ENCODE results near the gene CCDC85A.

CCDC85A gene

DNA sequence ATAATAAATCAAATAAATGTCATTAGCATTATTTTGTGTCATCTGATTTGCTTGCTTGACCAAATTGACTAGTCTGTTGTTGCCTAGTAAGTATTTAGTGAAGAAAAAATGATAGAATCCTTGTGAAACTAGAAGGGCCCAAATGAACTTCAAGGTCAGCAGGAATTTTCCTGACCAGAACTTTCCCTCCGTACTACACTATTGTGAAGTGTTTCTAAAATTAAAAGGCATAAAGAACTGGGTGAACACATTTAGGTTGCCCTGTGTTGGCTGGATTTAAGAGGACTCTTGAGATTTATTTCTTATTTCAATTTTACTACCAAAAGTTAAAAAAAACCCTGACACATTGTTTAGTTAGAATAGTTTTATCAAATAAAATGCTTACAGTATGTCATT is 142.6 kb downstream of the CCDC85A start:
- H3K9me3 Mint-ChIP-seq, result peaks cover 4% of the 10 kb centered on the region
- no peaks in the 10 kb centered on the region for H3K36me3 Mint-ChIP-seq
- no peaks in the 10 kb centered on the region for H3K27me3 Mint-ChIP-seq
- no peak overlapping the region for H3K27ac Mint-ChIP-seq
- CTCF ChIA-PET, result no interaction called here
- no peaks in the 10 kb centered on the region for H3K4me1 Mint-ChIP-seq
- DNase-seq, result no peak
- no peak overlapping the region for H3K4me3 Mint-ChIP-seq

DNA sequence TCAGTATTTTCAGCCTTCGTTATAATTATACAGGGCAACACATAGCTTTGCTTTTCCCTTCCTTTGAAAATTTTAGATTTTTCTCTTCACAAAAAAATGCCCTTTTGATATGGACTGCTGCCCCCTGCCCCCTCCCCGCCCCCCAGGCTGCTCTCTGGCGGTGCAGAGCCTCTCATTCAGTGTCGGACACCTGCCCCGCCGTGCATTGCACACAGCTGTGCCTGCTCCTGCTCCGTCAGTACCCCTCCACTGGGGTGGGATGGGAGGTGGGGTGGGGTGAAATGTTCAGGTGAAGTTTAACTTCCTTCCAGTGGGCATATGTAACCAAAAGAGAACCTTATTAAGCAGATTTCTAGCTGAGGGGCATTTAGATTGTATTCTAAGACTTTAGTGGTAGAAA is 148.0 kb downstream of the CCDC85A start:
- no peak for DNase-seq
- Mint-ChIP-seq H3K9me3 (no peaks in the 10 kb centered on the region), H3K36me3 (no peaks in the 10 kb centered on the region), H3K27me3 (no peaks in the 10 kb centered on the region), H3K27ac (no peak overlapping the region), H3K4me1 (no peaks in the 10 kb centered on the region), H3K4me3 (no peak overlapping the region)
- CTCF ChIA-PET, result no interaction called here

DNA sequence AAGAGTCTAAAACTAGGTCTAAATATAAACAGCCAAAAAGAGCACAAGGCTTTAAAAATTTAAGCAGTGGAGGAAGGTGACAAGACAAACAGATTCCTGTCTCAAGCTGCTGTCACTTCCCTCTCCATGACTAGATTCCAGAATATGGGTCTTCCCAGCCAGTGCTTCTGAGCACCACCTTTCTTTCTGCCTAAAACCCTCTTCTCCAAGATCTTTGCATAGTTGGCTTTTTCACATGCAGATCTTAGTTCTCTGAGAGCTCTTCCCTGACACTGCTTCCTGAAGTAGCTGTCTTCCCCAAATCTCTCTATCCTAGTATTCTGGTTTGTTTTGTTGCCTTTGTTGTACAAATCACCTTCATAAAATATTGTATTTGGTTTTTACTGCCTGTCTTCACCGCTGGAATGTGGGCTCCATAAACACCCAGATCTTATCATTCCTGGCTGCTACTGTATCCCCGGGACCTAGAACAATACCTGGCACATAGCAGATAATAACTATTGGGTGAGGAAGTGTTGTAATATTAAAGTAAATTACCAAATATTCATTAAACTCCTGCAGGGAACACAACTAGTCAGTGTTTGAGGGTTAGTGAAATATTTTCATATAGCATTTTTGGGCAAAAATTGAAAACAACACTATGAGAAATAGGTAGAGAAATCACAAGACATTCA is 150.2 kb downstream of the CCDC85A start:
- Mint-ChIP-seq H3K27ac (no peak overlapping the region), H3K4me3 (no peak overlapping the region), H3K27me3 (no peaks in the 10 kb centered on the region), H3K9me3 (peaks cover 2% of the 10 kb centered on the region), H3K36me3 (no peaks in the 10 kb centered on the region), H3K4me1 (no peaks in the 10 kb centered on the region)
- CTCF ChIA-PET, result no interaction called here
- no peak for DNase-seq

DNA sequence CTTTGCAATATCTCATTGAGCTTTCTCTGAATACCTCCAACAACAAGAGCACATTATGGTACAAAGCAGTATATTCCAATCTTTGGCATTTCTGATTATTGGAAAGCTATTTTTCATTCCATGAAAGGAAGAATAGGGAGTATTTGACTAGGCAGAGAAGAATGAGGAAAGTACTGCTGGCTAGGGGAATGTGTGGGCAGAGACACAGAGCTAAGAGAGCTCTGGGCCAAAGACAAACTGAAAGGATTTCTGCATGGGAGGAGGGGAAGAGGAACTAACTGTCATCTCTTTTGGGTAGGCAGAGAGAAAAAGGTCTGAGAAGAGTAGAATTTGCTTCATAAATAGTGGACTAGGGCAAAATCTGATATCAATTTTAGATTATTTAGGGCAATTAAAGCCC is 150.8 kb downstream of the CCDC85A start:
- Mint-ChIP-seq H3K27ac (no peak overlapping the region), H3K4me3 (no peak overlapping the region), H3K4me1 (no peaks in the 10 kb centered on the region), H3K27me3 (no peaks in the 10 kb centered on the region), H3K36me3 (no peaks in the 10 kb centered on the region), H3K9me3 (peaks cover 2% of the 10 kb centered on the region)
- CTCF ChIA-PET, result no interaction called here
- no peak for DNase-seq

DNA sequence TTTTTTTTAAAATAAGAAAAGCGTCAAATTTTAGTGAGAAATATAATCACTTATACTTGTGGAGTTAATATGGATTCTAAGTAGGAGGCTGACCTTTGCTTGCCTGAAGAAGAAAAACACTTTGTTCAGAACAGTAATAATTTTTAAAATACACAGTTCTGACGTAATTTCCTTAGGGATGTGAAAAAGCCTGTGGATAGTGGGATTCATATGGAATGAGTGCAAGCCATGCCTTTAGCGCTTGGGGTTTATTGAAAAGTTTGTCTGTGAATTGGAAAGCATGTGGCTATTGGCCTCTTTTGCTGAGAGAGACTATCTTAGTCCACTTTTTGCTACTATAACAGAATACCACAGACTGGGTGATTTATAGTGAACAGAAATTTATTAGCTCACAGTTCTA is 151.3 kb downstream of the CCDC85A start:
- H3K27me3 Mint-ChIP-seq, result no peaks in the 10 kb centered on the region
- DNase-seq, result no peak
- no peaks in the 10 kb centered on the region for H3K36me3 Mint-ChIP-seq
- H3K4me3 Mint-ChIP-seq, result no peak overlapping the region
- H3K9me3 Mint-ChIP-seq, result peaks cover 2% of the 10 kb centered on the region
- no peak overlapping the region for H3K27ac Mint-ChIP-seq
- H3K4me1 Mint-ChIP-seq, result no peaks in the 10 kb centered on the region
- CTCF ChIA-PET, result no interaction called here

DNA sequence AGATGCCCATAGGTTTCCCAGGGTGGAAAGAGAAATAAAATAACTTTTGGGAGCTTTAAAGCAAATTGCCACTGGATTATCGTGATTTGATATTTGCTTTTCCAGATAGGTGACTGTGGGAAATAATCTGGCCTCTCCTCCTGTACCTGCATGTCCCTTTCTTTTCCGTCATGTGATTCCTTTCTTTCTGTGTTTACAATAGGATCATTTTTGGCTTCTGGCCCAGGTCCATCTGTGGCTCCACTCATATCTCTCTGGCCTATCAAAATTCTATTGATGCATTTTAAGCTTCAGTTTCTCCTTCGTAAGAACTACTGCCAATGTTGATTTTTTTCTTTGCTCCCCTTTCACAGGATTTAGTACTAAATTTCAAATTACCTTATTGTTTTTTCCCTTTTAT is 153.6 kb downstream of the CCDC85A start:
- CTCF ChIA-PET, result interaction anchor here (0.7 kb wide), 1 partner anchor 8 kb away, joined by 3 read pairs; no protein-coding TSS in a partner anchor
- Mint-ChIP-seq H3K4me3 (no peak overlapping the region), H3K36me3 (no peaks in the 10 kb centered on the region), H3K27me3 (no peaks in the 10 kb centered on the region), H3K27ac (no peak overlapping the region), H3K9me3 (peaks cover 2% of the 10 kb centered on the region), H3K4me1 (no peaks in the 10 kb centered on the region)
- DNase-seq, result no peak

DNA sequence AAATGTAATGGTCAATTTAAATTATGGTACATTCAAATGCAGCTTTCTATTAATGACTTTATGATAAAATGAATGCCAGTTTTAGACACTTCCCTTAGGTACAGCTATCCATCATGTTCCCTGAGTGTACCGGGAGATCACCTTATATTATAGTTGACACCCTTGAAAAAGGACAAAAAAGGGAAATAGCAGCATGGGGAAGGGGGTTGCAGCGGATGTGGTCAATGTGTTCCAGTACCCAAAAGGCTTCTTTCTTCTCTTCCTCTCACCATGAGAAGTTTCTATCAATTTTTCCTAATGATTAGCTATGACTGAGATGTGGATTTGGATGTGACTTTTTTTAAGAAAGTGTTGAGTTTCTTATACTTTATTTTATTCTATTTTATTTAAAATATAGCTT is 154.4 kb downstream of the CCDC85A start:
- H3K36me3 Mint-ChIP-seq, result no peaks in the 10 kb centered on the region
- H3K27ac Mint-ChIP-seq, result no peak overlapping the region
- CTCF ChIA-PET, result no interaction called here
- H3K27me3 Mint-ChIP-seq, result no peaks in the 10 kb centered on the region
- H3K9me3 Mint-ChIP-seq, result peaks cover 2% of the 10 kb centered on the region
- DNase-seq, result no peak
- H3K4me3 Mint-ChIP-seq, result no peak overlapping the region
- H3K4me1 Mint-ChIP-seq, result no peaks in the 10 kb centered on the region

DNA sequence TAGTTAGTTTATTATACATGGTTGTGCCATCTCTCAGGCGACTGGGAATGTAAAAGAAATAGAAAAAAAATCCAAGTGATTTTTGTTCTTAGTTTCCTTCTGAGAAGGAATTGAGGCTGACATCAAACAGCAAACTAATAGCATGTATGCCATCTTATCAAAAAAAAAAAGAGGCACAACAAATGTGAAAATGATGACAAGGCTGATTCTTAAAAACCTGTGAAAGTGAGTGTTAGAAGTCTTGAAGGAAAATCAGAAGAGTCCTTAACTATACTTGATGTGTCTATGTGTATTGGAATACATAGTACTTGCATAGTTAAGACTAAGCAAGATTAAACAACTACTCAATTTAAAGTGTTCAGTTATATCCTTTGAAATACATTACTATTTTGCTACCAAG is 161.0 kb downstream of the CCDC85A start:
- Mint-ChIP-seq H3K36me3 (no peaks in the 10 kb centered on the region), H3K4me3 (no peak overlapping the region), H3K27ac (no peak overlapping the region), H3K4me1 (no peaks in the 10 kb centered on the region), H3K9me3 (no peaks in the 10 kb centered on the region), H3K27me3 (no peaks in the 10 kb centered on the region)
- CTCF ChIA-PET, result no interaction called here
- no peak for DNase-seq

DNA sequence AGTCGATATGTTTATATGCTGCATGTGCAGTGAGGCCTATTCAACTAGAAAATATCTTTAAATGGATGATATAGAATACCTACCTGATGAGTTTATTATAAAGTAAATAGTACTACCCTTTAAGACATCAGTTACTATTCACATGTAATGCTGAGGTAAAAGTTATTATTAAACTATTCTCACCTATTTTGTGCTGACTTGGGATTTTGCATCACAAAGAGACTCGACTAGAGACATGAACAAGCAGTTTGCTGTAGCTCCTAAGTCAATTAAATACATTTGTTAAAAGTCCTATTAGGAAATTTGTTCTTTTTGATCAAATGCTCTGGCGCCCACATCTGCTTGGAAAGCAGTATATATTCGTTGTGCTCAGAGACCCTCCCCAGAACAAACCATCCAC is 164.1 kb downstream of the CCDC85A start:
- no peaks in the 10 kb centered on the region for H3K4me1 Mint-ChIP-seq
- no peaks in the 10 kb centered on the region for H3K27me3 Mint-ChIP-seq
- H3K27ac Mint-ChIP-seq, result no peak overlapping the region
- CTCF ChIA-PET, result no interaction called here
- DNase-seq, result no peak
- H3K9me3 Mint-ChIP-seq, result no peaks in the 10 kb centered on the region
- no peak overlapping the region for H3K4me3 Mint-ChIP-seq
- no peaks in the 10 kb centered on the region for H3K36me3 Mint-ChIP-seq

DNA sequence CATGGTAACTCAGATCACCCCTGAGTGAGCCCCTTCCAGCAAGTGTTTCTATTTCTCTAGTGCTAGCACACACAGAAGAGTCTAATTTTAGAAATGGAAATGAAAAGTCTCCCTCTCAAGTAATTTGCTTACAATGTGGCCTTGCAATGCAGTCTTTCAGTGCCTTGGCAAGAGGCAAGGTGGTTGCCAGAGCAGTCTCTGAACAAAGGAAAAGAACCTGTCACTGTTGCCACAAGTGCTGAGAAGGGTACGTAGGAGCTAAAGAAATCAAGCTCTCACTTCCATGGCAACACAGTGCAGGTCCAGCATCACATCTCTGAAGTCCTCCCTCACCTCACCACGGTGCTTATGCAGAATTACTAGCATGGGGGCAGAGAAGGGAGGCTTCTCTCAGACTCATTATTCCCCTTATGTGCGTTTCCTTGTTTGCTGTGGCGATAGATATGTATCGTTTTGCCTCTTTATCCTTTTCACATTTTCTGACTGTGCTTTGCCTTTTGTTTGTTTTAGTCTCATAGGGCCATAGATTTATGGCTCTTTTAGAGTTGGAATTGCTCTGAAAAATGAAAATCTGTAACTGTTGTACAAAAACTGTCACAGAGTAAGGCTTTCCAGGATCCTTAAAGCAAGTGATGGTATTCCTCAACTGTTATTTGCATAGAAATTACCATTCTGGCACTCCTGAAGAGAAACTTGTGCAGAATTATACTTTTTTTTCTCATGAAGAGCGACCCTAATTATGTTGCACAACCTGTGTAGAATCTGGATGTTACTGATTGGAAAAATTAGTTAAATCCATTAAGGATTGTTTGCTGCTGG is 164.8 kb downstream of the CCDC85A start:
- H3K9me3 Mint-ChIP-seq, result no peaks in the 10 kb centered on the region
- no peaks in the 10 kb centered on the region for H3K27me3 Mint-ChIP-seq
- H3K36me3 Mint-ChIP-seq, result no peaks in the 10 kb centered on the region
- H3K4me3 Mint-ChIP-seq, result no peak overlapping the region
- no peak overlapping the region for H3K27ac Mint-ChIP-seq
- no peaks in the 10 kb centered on the region for H3K4me1 Mint-ChIP-seq
- CTCF ChIA-PET, result no interaction called here
- no peak for DNase-seq

DNA sequence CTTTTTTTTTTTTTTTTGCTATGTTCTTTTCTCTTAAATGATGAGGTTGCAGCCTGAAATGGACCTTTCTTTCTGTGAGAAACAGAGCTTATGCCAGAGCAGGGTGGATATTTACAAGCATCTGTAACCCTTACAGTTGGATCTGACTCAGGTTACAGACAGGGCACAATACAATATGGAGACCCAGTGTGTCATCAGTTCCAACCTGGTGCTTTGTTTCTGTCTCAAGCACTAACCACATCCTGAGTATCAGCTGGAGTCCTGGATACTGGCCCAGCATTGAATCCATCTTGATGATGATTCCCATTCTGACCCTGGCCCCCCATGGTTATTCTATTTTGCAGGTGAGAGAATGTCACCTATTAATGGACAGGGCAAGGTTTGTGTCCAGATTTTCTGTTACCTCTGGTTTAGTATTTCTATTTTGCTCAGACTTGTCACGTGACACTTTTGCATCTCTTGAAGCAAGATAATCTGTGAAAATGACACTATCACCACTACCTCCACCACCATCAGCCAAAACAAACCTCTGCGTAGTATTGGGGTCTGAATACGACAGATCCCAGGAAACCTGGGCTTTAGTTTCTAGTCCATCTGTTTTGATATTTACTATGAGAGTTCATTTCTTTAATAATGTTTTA is 174.0 kb downstream of the CCDC85A start:
- no peak for DNase-seq
- CTCF ChIA-PET, result no interaction called here

DNA sequence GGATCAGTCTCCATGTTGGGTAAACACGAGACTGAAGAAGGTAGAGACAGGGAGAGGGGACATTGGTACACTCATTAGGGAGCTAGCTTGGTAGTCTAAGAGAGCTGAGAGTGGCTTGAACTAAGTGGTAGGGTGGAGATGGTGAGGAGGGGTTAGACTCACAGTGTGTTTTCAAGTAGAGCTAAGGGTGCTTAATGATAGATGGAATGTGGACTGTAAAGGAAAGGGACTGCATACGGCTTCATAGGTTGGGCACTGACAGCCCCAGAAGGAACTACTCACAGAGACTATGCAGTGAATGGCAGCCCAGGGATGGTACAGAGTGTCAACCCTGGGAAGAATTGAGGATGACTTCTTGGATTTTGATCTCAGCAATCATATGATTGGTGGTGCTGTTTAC is 178.1 kb downstream of the CCDC85A start:
- CTCF ChIA-PET, result no interaction called here
- DNase-seq, result no peak
- Mint-ChIP-seq H3K27me3 (no peaks in the 10 kb centered on the region), H3K4me3 (no peak overlapping the region), H3K4me1 (no peaks in the 10 kb centered on the region), H3K9me3 (peaks cover 6% of the 10 kb centered on the region), H3K36me3 (no peaks in the 10 kb centered on the region), H3K27ac (no peak overlapping the region)

More for the DNA sequence above, 174.0 kb downstream of the CCDC85A start:
- Mint-ChIP-seq H3K9me3 (peaks cover 3% of the 10 kb centered on the region), H3K27ac (no peak overlapping the region), H3K4me3 (no peak overlapping the region), H3K27me3 (no peaks in the 10 kb centered on the region), H3K4me1 (no peaks in the 10 kb centered on the region), H3K36me3 (no peaks in the 10 kb centered on the region)

DNA sequence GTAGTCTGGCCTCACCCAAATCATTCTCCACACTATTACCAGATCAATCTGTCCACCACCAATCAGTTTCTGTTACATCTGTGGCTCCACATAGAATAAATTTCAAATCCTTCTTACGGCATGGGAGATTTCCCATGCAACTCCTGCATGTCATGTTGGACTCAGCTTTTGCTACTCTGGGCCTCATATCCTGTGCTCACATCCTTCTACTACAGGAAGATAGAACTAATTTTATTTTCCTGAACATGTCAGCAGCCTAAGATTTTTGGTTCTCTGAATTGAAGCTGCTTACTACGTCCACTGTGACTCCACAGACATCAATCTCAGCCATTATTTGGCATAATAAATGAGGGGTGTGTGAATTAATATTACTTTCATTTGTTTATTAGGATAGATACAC is 181.1 kb downstream of the CCDC85A start:
- Mint-ChIP-seq H3K9me3 (peaks cover 3% of the 10 kb centered on the region), H3K36me3 (no peaks in the 10 kb centered on the region), H3K4me3 (no peak overlapping the region), H3K4me1 (no peaks in the 10 kb centered on the region), H3K27ac (no peak overlapping the region), H3K27me3 (no peaks in the 10 kb centered on the region)
- no peak for DNase-seq
- CTCF ChIA-PET, result no interaction called here

DNA sequence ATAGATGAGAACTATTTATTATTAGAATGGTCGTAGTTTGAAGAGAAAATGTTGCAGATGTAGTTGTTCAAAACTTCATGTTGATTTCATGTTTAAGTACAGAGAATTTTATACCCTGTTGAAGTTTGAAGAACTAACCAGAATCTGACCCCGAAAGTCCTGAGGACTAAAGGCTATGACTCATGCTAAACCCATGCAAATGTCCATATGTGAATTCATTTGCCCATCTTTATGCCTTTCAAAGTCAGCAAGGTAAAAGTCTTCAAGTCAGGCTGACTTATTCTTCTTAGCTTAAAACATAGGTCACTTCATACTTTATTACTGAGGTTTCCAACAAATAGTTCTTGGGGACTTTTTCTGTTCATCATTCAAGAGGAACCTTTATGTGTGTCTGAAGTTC is 185.5 kb downstream of the CCDC85A start:
- Mint-ChIP-seq H3K9me3 (no peaks in the 10 kb centered on the region), H3K27me3 (no peaks in the 10 kb centered on the region), H3K4me3 (no peak overlapping the region), H3K27ac (no peak overlapping the region), H3K36me3 (no peaks in the 10 kb centered on the region), H3K4me1 (no peaks in the 10 kb centered on the region)
- DNase-seq, result no peak
- CTCF ChIA-PET, result no interaction called here

DNA sequence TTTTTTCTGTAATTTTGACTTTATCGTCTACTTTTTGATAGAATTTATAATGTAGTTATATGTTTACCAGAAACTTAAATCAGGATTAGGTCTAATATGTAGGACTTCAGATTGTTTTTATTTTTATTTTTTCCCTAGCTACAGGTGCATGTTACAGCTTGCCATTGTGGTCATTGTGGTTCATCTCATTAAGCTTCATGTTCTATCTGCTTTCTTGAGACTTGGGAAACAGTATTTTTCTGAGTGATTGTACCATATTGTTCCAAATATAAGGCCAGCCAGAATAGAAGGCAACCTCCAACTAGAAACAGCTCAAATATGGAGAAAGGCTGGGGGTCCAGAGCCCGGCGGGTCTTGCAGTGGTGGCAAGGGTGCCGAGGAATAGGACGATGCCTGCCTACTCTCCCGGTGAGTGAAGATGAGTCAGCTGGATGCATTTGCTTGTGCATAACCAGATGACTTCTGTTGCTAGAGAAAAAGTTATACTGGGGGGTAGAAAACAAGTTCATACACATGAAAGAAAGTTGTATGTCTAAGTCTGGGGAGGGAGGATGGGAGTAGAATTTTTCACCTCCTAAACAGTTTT is 188.4 kb downstream of the CCDC85A start:
- Mint-ChIP-seq H3K4me3 (no peak overlapping the region), H3K36me3 (no peaks in the 10 kb centered on the region), H3K9me3 (peaks cover 5% of the 10 kb centered on the region), H3K27ac (no peak overlapping the region), H3K4me1 (no peaks in the 10 kb centered on the region), H3K27me3 (no peaks in the 10 kb centered on the region)
- DNase-seq, result no peak
- CTCF ChIA-PET, result interaction anchor here (0.7 kb wide), 1 partner anchor 21 kb away, joined by 3 read pairs; no protein-coding TSS in a partner anchor
